GM19043 (cell line): ENCODE results near the gene YAE1.

Source experiments
- ATAC-seq: cut with Tn5 transposase; IDR thresholded peaks from one replicate; pipeline ENCODE4 v1.9.1; 2021; ENCODE audit warnings: low read depth; ENCODE audit not compliant: unreplicated experiment

YAE1 gene

GRCh38 chr7:39553436-39553835 is 12.8 kb upstream of the YAE1 start:
- ATAC-seq: no peak

- no peak for ATAC-seq
Observed at GRCh38 chr7:39554583-39555165, 11.5 kb upstream of the YAE1 start.

GRCh38 chr7:39557222-39557621 is 9.0 kb upstream of the YAE1 start:
- ATAC-seq: no peak

- ATAC-seq: no peak
Observed at GRCh38 chr7:39557911-39558310, 8.3 kb upstream of the YAE1 start.

- no peak for ATAC-seq
Observed at GRCh38 chr7:39560408-39560807, 5.8 kb upstream of the YAE1 start.

- ATAC-seq: no peak
Observed at GRCh38 chr7:39560997-39561396, 5.2 kb upstream of the YAE1 start.

GRCh38 chr7:39565538-39565937 is 666 bp upstream of the YAE1 start:
- ATAC-seq: no peak

GRCh38 chr7:39567294-39567693 is 1.1 kb downstream of the YAE1 start:
- ATAC-seq: no peak

GRCh38 chr7:39574673-39575349 is 8.6 kb downstream of the YAE1 start:
- ATAC-seq: no peak

- ATAC-seq: no peak
Observed at GRCh38 chr7:39577229-39577874, 11.1 kb downstream of the YAE1 start.

GRCh38 chr7:39580149-39580874 is 14.1 kb downstream of the YAE1 start:
- peak; percentile 93 for ATAC-seq

- ATAC-seq: no peak
Observed at GRCh38 chr7:39582536-39582935, 16.3 kb downstream of the YAE1 start.

- no peak for ATAC-seq
Observed at GRCh38 chr7:39583539-39583938, 17.3 kb downstream of the YAE1 start.

- ATAC-seq: no peak
Observed at GRCh38 chr7:39587393-39587792, 21.2 kb downstream of the YAE1 start.

GRCh38 chr7:39588416-39588815 is 22.2 kb downstream of the YAE1 start:
- no peak for ATAC-seq

GRCh38 chr7:39589323-39590111 is 23.3 kb downstream of the YAE1 start:
- ATAC-seq: peak; percentile 92

- ATAC-seq: no peak
Observed at GRCh38 chr7:39592586-39592985, 26.4 kb downstream of the YAE1 start.

GRCh38 chr7:39594988-39595620 is 28.9 kb downstream of the YAE1 start:
- ATAC-seq: no peak

GRCh38 chr7:39602351-39602750 is 36.1 kb downstream of the YAE1 start:
- ATAC-seq: no peak

GRCh38 chr7:39603924-39604323 is 37.7 kb downstream of the YAE1 start:
- no peak for ATAC-seq
